ENCODE results near the gene ERC2. TPM values are rescaled to one million over a fixed set of nuclear protein-coding genes. Genes with fewer than 3 reads are reported as not detected.

The ERC2 gene
- total RNA-seq, 1 donor from 2014 or later: 0.11 TPM

DNA sequence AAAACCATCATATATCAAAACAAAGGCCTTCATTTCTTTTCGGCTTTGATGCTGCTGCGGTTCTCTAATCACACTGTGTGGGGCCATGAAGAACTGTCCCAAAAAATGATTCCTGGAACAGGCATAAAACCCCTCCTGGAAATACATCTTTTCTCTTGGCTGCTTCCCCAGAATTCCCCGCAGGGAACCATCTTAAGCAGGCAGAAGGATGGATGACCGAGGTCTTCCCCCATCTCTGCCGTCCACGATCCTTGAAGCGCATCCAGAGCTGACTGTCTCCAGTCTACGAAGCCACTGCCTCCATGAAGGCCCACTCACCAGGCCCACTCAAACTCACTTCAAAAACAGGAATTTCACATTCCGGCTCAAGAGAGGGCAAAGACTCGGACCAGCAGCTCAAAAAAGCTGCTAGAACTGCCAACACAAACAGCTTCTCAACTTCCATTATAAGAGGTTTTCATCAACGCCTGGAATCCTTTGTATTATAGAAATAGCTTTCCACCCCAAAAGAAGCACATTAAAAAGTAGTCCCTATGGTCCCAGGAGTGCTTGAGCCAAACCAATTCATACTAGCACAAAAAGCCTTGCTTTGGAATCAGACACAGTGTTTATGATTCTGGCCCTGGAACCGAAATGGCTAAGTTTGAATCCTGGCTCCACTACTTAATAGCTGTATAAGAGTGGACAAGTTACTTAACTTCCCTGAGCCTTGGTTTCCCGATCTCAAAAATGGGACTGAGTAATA, 493.7 kb downstream of the ERC2 start:
- Histone ChIP-seq H3K9me3 (no peaks in the 10 kb centered on the region), H3K4me3 (no peak overlapping the region), H3K4me1 (no peaks in the 10 kb centered on the region), H3K27ac (no peak overlapping the region), H3K36me3 (no peaks in the 10 kb centered on the region), H3K27me3 (no peaks in the 10 kb centered on the region)
- TF ChIP-seq, protein P1, sequence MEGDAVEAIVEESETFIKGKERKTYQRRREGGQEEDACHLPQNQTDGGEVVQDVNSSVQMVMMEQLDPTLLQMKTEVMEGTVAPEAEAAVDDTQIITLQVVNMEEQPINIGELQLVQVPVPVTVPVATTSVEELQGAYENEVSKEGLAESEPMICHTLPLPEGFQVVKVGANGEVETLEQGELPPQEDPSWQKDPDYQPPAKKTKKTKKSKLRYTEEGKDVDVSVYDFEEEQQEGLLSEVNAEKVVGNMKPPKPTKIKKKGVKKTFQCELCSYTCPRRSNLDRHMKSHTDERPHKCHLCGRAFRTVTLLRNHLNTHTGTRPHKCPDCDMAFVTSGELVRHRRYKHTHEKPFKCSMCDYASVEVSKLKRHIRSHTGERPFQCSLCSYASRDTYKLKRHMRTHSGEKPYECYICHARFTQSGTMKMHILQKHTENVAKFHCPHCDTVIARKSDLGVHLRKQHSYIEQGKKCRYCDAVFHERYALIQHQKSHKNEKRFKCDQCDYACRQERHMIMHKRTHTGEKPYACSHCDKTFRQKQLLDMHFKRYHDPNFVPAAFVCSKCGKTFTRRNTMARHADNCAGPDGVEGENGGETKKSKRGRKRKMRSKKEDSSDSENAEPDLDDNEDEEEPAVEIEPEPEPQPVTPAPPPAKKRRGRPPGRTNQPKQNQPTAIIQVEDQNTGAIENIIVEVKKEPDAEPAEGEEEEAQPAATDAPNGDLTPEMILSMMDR (IDR thresholded peaks at IDR 0.05): no peak
- intact Hi-C loops (cut with DNase I): no loop called here
- DNase-seq (ENCODE audit: low spot score in 2 of 2): no peak

DNA sequence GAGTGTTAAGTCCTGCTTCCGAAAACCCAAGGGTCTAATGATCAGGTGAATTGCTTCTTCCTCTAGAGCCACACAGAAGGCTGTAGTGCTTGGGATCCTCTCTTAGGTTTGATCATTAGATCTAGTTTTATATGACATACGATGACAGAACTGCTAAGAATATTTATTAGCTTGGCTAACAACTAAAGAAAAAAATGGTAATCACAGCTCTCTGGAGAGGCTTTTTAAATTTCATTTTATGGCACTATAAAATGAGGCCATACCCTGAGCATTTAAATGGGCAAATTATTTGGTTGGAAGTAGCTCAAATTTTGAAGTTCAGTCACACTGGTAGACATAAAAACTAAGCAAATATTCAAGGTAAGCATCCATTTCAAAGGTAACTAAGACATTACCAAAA, 498.6 kb downstream of the ERC2 start:
- H3K9me3 ChIP-seq: no peaks in the 10 kb centered on the region
- H3K36me3 ChIP-seq: no peaks in the 10 kb centered on the region
- no peaks in the 10 kb centered on the region for H3K4me1 ChIP-seq
- intact Hi-C loops (cut with DNase I): no loop called here
- no peak overlapping the region for H3K27ac ChIP-seq
- no peak for DNase-seq (ENCODE audit: low spot score in 2 of 2)
- H3K27me3 ChIP-seq: no peaks in the 10 kb centered on the region
- TF ChIP-seq, protein P1 (IDR thresholded peaks at IDR 0.05): no peak
- H3K4me3 ChIP-seq: no peak overlapping the region

DNA sequence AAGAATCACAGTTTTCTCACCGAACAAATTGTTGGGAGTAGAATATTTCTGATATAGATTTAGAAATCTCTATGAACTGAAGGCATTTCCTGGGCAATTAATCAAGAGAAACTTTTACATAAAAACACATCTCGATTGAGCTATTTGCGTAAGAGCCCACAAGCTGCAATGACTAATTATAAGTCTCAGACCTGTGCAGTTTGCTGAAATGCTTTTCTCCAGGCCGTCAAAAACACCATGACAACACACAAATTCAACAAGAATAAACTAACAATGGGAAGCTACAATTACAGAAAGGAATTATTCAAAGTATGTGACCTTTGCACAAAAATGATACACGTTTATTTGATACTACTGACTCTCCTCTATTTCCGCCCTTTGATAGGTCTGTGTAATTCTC, 499.9 kb downstream of the ERC2 start:
- Histone ChIP-seq H3K27ac (no peak overlapping the region), H3K27me3 (no peaks in the 10 kb centered on the region), H3K36me3 (no peaks in the 10 kb centered on the region), H3K4me3 (no peak overlapping the region), H3K4me1 (no peaks in the 10 kb centered on the region), H3K9me3 (no peaks in the 10 kb centered on the region)
- intact Hi-C loops (cut with DNase I): no loop called here
- TF ChIP-seq, protein P1 (IDR thresholded peaks at IDR 0.05): no peak
- no peak for DNase-seq (ENCODE audit: low spot score in 2 of 2)

DNA sequence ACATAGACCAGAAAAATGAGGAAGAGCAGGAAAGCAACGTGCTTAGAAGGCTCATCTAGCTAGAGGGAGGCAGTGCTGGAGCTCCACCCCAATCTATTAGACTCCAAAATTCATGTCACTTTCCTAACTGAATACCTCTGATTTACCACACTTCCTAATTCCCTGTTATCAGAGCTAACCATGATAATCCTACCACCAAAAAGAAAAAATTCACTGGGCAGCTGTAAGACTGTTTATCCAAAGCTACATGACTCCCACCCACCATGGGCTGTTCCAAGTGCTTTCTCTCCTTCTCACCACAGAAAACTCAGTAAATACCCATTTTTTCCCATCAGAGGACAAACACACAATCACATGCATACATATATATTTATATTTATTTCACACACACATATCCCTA, 501.7 kb downstream of the ERC2 start:
- no peaks in the 10 kb centered on the region for H3K9me3 ChIP-seq
- intact Hi-C loops (cut with DNase I): no loop called here

DNA sequence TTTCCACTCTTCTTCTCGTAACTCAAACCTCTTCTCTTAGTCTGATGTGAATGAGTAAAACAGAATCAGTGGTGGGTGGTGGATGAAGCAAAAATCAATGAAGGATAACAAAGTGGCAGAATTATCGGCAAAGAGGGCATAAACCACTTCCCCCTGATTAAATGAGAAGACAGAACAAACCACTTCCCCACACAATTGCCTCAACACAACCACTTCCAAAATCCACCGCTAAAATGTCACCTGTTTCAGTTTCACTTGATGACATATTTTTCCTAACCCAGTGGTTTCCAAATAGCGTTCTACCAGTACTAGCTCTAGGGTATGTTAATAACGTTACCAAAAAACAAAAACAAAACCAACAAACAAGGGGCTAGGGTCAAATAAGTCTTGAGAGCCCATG, 502.5 kb downstream of the ERC2 start:
- no peak for DNase-seq (ENCODE audit: low spot score in 2 of 2)
- no peaks in the 10 kb centered on the region for H3K9me3 ChIP-seq
- no peaks in the 10 kb centered on the region for H3K36me3 ChIP-seq
- no peaks in the 10 kb centered on the region for H3K27me3 ChIP-seq
- H3K4me3 ChIP-seq: no peak overlapping the region
- intact Hi-C loops (cut with DNase I): no loop called here
- H3K4me1 ChIP-seq: no peaks in the 10 kb centered on the region
- TF ChIP-seq, protein P1 (IDR thresholded peaks at IDR 0.05): no peak
- no peak overlapping the region for H3K27ac ChIP-seq

More for the DNA sequence above, 501.7 kb downstream of the ERC2 start:
- Histone ChIP-seq H3K27ac (no peak overlapping the region), H3K27me3 (no peaks in the 10 kb centered on the region), H3K36me3 (no peaks in the 10 kb centered on the region), H3K4me3 (no peak overlapping the region), H3K4me1 (no peaks in the 10 kb centered on the region)
- TF ChIP-seq, protein P1 (IDR thresholded peaks at IDR 0.05): no peak
- DNase-seq (ENCODE audit: low spot score in 2 of 2): no peak
